ENCODE data around the gene MTARC2. TPM values are rescaled to one million over a fixed set of nuclear protein-coding genes. Genes with fewer than 3 reads are reported as not detected.

The MTARC2 gene
- total and polyA plus RNA-seq, 10 of the 15 experiments (the other 5 are each of a cell fraction or from before 2014, with no cell fraction given): 1.9 to 5.5 (median 3.3) TPM

- H3K9ac ChIP-seq (ENCODE audit: control insufficient read depth, insufficient read depth, low read length): no peak overlapping the region
- no peak overlapping the region for H3K27ac ChIP-seq (ENCODE audit: control insufficient read depth, insufficient read depth)
- ATAC-seq (peak; percentile 27; the same call in 2 of the 3 replicates), DNase-seq (ENCODE audit: low read depth, low spot score) (no peak), FAIRE-seq (no peak)
- POLR2A ChIA-PET: no interaction called here
- in situ Hi-C loops (cut with MboI) (no loop called here), intact Hi-C loops (cut with micrococcal nuclease; ENCODE audit: unreplicated experiment) (no loop called here)
- H3K27me3 ChIP-seq (replicated peaks in 1 of 2; ENCODE audit: control insufficient read depth in 2 of 2, insufficient read depth in 2 of 2, low read length in 1 of 2): no peaks in the 10 kb centered on the region
- RAD21 ChIA-PET (ENCODE audit: unreplicated experiment): interaction anchor here (0.9 to 2.3 kb wide), 4 partner anchors 10 to 65 kb away, joined by 3 to 7 read pairs (median 4); no protein-coding TSS in a partner anchor
- H3K4me3 ChIP-seq: no peak overlapping the region
- no peaks in the 10 kb centered on the region for H3K36me3 ChIP-seq (ENCODE audit: control insufficient read depth in 2 of 2, insufficient read depth in 2 of 2, low read length in 1 of 2)
- no peaks in the 10 kb centered on the region for H3K79me2 ChIP-seq (ENCODE audit: control insufficient read depth, insufficient read depth, low read length)
- SMC1A ChIA-PET (ENCODE audit: uncharacterized antibody, unreplicated experiment): interaction anchor here (0.6 to 4.7 kb wide), 4 partner anchors 12 to 35 kb away, joined by 3 to 27 read pairs (median 4); no protein-coding TSS in a partner anchor
- no peak overlapping the region for H3K4me2 ChIP-seq (ENCODE audit: control insufficient read depth, insufficient read depth)
- no peaks in the 10 kb centered on the region for H4K20me1 ChIP-seq (ENCODE audit: control insufficient read depth, insufficient read depth)
- no peak overlapping the region for H2AFZ ChIP-seq (ENCODE audit: control insufficient read depth, low read depth, low read length)
- BruUV-seq (replicated peaks): no TSS peak
- TF ChIP-seq BACH1 (IDR thresholded peaks at IDR 0.05; ENCODE audit: borderline replicate concordance): no peak
- TF ChIP-seq SPI1 (IDR thresholded peaks at IDR 0.05; ENCODE audit: borderline replicate concordance, insufficient read depth, low read depth, low read length): peak; percentile 70; the same call in 1 of the 2 replicates
- WGBS (ENCODE audit: insufficient coverage, insufficient replicate concordance, low lambda C conversion rate, missing lambda C conversion rate): 73% methylated on average over 4 of the region's 4 CpGs
- CTCF ChIA-PET: interaction anchor here (0.6 to 3.7 kb wide), 8 partner anchors 10 to 546 kb away, joined by 3 to 17 read pairs (median 4); no protein-coding TSS in a partner anchor
- no peaks in the 10 kb centered on the region for H3K4me1 ChIP-seq (ENCODE audit: control insufficient read depth, insufficient read depth, low read length)
- no peaks in the 10 kb centered on the region; the same call in 2 of the 3 replicates for H3K9me3 ChIP-seq (replicated peaks; ENCODE audit: control insufficient read depth, insufficient read depth, low read length)
Observed at GRCh38 chr1:220703305-220703704, 44.8 kb upstream of the MTARC2 start.

- ChIA-PET CTCF (no interaction called here), RAD21 (ENCODE audit: unreplicated experiment) (no interaction called here), SMC1A (ENCODE audit: uncharacterized antibody, unreplicated experiment) (interaction anchor here (4.7 kb wide), 1 partner anchor 28 kb away, joined by 27 read pairs; no protein-coding TSS in a partner anchor), POLR2A (no interaction called here)
- H4K20me1 ChIP-seq (ENCODE audit: control insufficient read depth, insufficient read depth): no peaks in the 10 kb centered on the region
- H3K27ac ChIP-seq (ENCODE audit: control insufficient read depth, insufficient read depth): no peak overlapping the region
- H3K4me1 ChIP-seq (ENCODE audit: control insufficient read depth, insufficient read depth, low read length): no peaks in the 10 kb centered on the region
- H3K9ac ChIP-seq (ENCODE audit: control insufficient read depth, insufficient read depth, low read length): no peak overlapping the region
- 82% methylated on average over 7 of the region's 7 CpGs for WGBS (ENCODE audit: insufficient coverage, insufficient replicate concordance, low lambda C conversion rate, missing lambda C conversion rate)
- H3K27me3 ChIP-seq (replicated peaks in 1 of 2; ENCODE audit: control insufficient read depth in 2 of 2, insufficient read depth in 2 of 2, low read length in 1 of 2): no peaks in the 10 kb centered on the region
- intact Hi-C loops (cut with micrococcal nuclease; ENCODE audit: unreplicated experiment): no loop called here
- no TSS peak for BruUV-seq (replicated peaks)
- H3K9me3 ChIP-seq (replicated peaks; ENCODE audit: control insufficient read depth, insufficient read depth, low read length): no peaks in the 10 kb centered on the region; the same call in 2 of the 3 replicates
- no peak for FAIRE-seq
- DNase-seq (ENCODE audit: low read depth, low spot score): no peak
- H3K4me2 ChIP-seq (ENCODE audit: control insufficient read depth, insufficient read depth): no peak overlapping the region
- H3K36me3 ChIP-seq (ENCODE audit: control insufficient read depth in 2 of 2, insufficient read depth in 2 of 2, low read length in 1 of 2): no peaks in the 10 kb centered on the region
- in situ Hi-C loops (cut with MboI): no loop called here
- H3K79me2 ChIP-seq (ENCODE audit: control insufficient read depth, insufficient read depth, low read length): no peaks in the 10 kb centered on the region
- no peak overlapping the region for H3K4me3 ChIP-seq
- H2AFZ ChIP-seq (ENCODE audit: control insufficient read depth, low read depth, low read length): no peak overlapping the region
- ATAC-seq: no peak
- TF ChIP-seq LARP7 (IDR thresholded peaks at IDR 0.05): no peak
- no peak for TF ChIP-seq SMAD1 (IDR thresholded peaks at IDR 0.05; ENCODE audit: low read depth, partially characterized antibody)
- TF ChIP-seq DPF2 (IDR thresholded peaks at IDR 0.05): no peak
- TF ChIP-seq NRF1 (conservative IDR thresholded peaks at IDR 0.05; ENCODE audit: low read depth, low read length): no peak
- no peak for TF ChIP-seq CREB1 (IDR thresholded peaks at IDR 0.05; ENCODE audit: low read depth)
- TF ChIP-seq SREBF1 (IDR thresholded peaks at IDR 0.05; ENCODE audit: low read length): no peak
- no peak for TF ChIP-seq FOS (IDR thresholded peaks at IDR 0.05; ENCODE audit: borderline replicate concordance, extremely low read depth, insufficient read length)
- TF ChIP-seq RUNX3 (IDR thresholded peaks at IDR 0.05; ENCODE audit: low read length): no peak
- TF ChIP-seq E2F8 (IDR thresholded peaks at IDR 0.05; ENCODE audit: low read depth, partially characterized antibody): no peak
- TF ChIP-seq RB1 (IDR thresholded peaks at IDR 0.05; ENCODE audit: borderline replicate concordance): no peak
- no peak for TF ChIP-seq PBX3 (IDR thresholded peaks at IDR 0.05; ENCODE audit: insufficient replicate concordance, low read depth, low read length)
- TF ChIP-seq NR2F1 (conservative IDR thresholded peaks at IDR 0.05): no peak
- TF ChIP-seq SMARCA5 (IDR thresholded peaks at IDR 0.05): no peak
- no peak for TF ChIP-seq ZBED1 (IDR thresholded peaks at IDR 0.05; ENCODE audit: borderline replicate concordance)
- TF ChIP-seq POLR2A (IDR thresholded peaks at IDR 0.05; ENCODE audit: low read depth, low read length): no peak
Observed at GRCh38 chr1:220705782-220706181, 42.3 kb upstream of the MTARC2 start.

Measured in GM12878 (cell line).